ENCODE measurements around the gene APOBEC3A. TPM values are rescaled to one million over a fixed set of nuclear protein-coding genes. Genes with fewer than 3 reads are reported as not detected.

Gene APOBEC3A
- total and polyA plus RNA-seq, 9 donors = 0.10 to 1.2 (median 0.64) TPM; not detected in 4

DNA sequence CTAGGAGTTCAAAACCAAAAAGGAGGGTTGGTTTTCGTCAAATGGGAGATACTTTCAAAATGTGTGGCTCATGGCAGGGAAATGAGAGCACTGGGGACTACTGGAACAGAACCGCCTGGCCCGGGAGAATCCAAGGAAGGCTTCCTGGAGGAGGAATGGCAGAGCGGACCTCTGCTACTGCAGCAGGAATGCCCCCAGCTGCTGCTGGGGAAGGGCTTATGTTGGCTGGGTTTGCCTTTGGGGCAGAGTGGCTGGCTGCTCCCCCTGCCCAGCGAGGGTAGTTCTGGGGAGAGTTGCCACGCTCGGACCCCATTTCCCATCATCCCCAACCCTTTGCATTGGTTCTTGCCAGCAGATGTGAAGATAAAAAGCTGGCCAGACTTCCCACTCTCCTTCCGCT lies 10.6 kb upstream of the APOBEC3A start:
- Histone ChIP-seq H3K4me3 (no peak overlapping the region), H3K36me3 (no peaks in the 10 kb centered on the region), H3K4me1 (ENCODE audit: insufficient read depth) (no peaks in the 10 kb centered on the region), H3K27ac (no peak overlapping the region), H3K9me3 (no peaks in the 10 kb centered on the region), H3K27me3 (no peaks in the 10 kb centered on the region)
- TF ChIP-seq POLR2A (IDR thresholded peaks at IDR 0.05) = no peak
- no peak for TF ChIP-seq EP300 (IDR thresholded peaks at IDR 0.05)
- TF ChIP-seq, protein P1, sequence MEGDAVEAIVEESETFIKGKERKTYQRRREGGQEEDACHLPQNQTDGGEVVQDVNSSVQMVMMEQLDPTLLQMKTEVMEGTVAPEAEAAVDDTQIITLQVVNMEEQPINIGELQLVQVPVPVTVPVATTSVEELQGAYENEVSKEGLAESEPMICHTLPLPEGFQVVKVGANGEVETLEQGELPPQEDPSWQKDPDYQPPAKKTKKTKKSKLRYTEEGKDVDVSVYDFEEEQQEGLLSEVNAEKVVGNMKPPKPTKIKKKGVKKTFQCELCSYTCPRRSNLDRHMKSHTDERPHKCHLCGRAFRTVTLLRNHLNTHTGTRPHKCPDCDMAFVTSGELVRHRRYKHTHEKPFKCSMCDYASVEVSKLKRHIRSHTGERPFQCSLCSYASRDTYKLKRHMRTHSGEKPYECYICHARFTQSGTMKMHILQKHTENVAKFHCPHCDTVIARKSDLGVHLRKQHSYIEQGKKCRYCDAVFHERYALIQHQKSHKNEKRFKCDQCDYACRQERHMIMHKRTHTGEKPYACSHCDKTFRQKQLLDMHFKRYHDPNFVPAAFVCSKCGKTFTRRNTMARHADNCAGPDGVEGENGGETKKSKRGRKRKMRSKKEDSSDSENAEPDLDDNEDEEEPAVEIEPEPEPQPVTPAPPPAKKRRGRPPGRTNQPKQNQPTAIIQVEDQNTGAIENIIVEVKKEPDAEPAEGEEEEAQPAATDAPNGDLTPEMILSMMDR (IDR thresholded peaks at IDR 0.05) = no peak
- 86 to 94% (median 91%) methylated on average over 8 of the region's 8 CpGs for WGBS, 3 donors
- DNase-seq = no peak
- intact Hi-C loops (cut with DNase I) = no loop called here

DNA sequence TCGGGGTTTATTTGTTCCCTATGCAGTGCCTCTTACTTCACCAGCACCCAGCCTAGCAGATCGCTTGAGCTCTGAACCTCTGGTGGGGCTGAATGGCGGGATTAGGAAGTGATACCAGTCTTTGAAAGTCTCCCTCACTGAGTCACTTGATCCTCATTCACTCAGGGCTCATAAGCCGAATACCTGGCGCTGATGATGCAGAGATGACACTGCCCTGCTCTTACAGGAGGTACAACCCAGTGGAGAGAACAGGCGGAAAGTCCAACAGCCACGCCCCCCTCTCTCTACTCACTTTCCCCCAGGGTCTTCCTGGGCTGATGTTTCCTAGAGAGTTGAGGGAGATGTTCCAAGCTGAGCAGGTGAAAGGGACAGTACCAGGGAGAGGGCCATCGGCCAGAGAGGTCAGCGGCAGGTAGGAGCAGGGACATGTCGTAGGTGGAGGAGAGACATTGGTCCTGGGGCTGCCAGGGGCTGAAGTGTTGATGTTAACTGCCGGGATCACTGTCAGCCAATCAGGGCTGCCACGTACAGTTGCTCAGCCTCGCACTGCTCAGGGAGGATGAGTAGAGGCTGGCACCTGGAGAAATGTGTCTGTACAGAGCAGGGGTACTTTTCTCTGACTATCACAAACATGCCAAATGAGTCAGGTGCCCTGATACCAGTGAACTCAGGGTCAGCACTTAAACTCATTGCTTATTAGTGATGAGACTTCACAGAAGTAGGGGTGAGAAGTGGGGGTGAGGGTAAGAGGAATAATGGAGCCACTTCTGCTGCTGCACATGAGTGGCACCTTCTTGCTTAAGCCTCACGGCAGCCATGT lies 9.9 kb upstream of the APOBEC3A start:
- Histone ChIP-seq H3K4me1 (ENCODE audit: insufficient read depth) (no peaks in the 10 kb centered on the region), H3K36me3 (no peaks in the 10 kb centered on the region), H3K9me3 (no peaks in the 10 kb centered on the region), H3K27me3 (no peaks in the 10 kb centered on the region), H3K27ac (no peak overlapping the region), H3K4me3 (no peak overlapping the region)
- peak in 1 of 5 donors; percentile 13 for DNase-seq
- intact Hi-C loops (cut with DNase I) = no loop called here
- WGBS, 3 donors = 75 to 82% (median 75%) methylated on average over 14 of the region's 14 CpGs
- TF ChIP-seq POLR2A (IDR thresholded peaks at IDR 0.05) (no peak), EP300 (IDR thresholded peaks at IDR 0.05) (no peak)
- TF ChIP-seq, protein P1 (IDR thresholded peaks at IDR 0.05) = no peak

DNA sequence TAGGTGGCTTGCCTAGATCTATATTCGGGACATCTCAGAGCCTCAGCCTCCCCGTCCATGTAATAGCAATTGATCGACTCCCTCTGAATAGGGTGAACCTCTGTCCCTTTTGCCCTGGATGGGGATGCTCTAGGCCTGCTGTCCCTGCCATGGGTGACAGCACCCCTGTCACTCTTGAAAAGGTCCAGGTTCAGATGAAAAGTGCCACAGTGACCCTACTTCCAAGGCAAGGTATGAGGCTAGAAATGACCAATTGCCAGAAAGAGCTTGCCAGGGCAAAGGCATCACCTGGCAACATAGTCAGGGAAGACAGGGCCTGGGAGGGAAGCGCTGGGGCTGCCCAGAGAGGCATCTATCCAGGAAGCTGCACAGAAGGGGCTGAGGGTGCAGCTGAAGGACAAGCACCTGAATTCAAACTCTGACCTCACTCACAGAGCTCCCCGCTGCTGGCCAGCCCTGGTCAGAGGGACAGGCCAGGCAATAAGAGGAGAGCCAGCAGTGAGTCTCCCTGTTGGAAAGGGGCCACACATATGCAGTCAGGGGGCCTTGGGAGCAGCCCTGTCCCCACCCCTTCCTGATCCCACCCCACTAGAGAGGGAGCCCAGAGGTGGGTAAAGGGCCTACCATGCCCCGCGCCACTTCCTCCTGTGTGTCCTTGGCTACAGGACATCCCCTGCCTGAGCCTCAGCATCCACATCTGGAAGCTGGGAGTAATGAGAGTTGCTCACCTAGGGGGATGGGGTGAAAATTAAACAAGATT lies 9.0 kb upstream of the APOBEC3A start:
- no peak overlapping the region for H3K27ac ChIP-seq
- H3K36me3 ChIP-seq = no peaks in the 10 kb centered on the region
- no peaks in the 10 kb centered on the region for H3K4me1 ChIP-seq (ENCODE audit: insufficient read depth)
- no peaks in the 10 kb centered on the region for H3K27me3 ChIP-seq
- intact Hi-C loops (cut with DNase I) = no loop called here
- 84 to 94% (median 87%) methylated on average over 7 of the region's 7 CpGs for WGBS, 3 donors
- DNase-seq = peak in 1 of 5 donors; percentile 9
- no peaks in the 10 kb centered on the region for H3K9me3 ChIP-seq
- no peak overlapping the region for H3K4me3 ChIP-seq
- TF ChIP-seq, protein P1 (IDR thresholded peaks at IDR 0.05) = no peak
- TF ChIP-seq POLR2A (IDR thresholded peaks at IDR 0.05) (no peak), EP300 (IDR thresholded peaks at IDR 0.05) (no peak)

DNA sequence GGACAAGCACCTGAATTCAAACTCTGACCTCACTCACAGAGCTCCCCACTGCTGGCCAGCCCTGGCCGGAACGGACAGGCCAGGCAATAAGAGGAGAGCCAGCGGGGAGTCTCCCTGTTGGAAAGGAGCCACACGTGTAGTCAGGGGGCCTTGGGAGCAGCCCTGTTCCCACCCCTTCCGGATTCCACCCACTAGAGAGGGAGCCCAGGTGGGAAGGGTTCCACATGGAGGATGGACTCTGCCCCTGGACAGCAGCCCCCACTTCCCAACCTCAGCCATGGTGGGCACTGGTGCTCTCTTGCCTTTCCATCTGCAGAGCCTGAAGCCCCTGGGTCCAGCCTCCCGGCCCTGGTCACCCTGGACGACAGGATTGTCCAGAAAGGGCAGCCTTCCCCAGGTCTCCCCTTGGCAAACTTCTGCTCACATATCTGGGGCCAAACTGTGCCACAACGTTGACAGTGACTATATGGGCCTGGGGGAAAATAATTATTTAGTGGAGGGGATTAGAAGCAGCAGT lies 7.5 kb upstream of the APOBEC3A start:
- no peak for DNase-seq
- Histone ChIP-seq H3K9me3 (no peaks in the 10 kb centered on the region), H3K27ac (no peak overlapping the region), H3K4me1 (ENCODE audit: insufficient read depth) (no peaks in the 10 kb centered on the region), H3K27me3 (no peaks in the 10 kb centered on the region), H3K4me3 (no peak overlapping the region), H3K36me3 (no peaks in the 10 kb centered on the region)
- intact Hi-C loops (cut with DNase I) = no loop called here
- TF ChIP-seq, protein P1 (IDR thresholded peaks at IDR 0.05) = no peak
- no peak for TF ChIP-seq POLR2A (IDR thresholded peaks at IDR 0.05)
- TF ChIP-seq EP300 (IDR thresholded peaks at IDR 0.05) = no peak
- WGBS, 3 donors = 41 to 55% (median 48%) methylated on average over 8 of the region's 8 CpGs
